C4-2B (cell line): ENCODE measurements around the gene TMEM126B.
A peak's percentile ranks its signal among the peaks of the same experiment; 100 is the strongest.
"Not testable (repeated sequence)": the region's sequence is repeated elsewhere in the genome, so short reads cannot be mapped to it uniquely, and the experiment has no call there.

Experiments used
- H3K27ac ChIP-seq: fragments of 450-650 bp; 2 replicates; pipeline ENCODE4 v1.5.1; 2017
- ZFX ChIP-seq: fragments of 450-650 bp; IDR thresholded peaks from 2 replicates; pipeline ENCODE4 v1.6.1; 2017
- TF ChIP-seq, protein P1 (sequence below): fragments of 450-650 bp; conservative IDR thresholded peaks from 2 replicates; pipeline ENCODE4 v1.5.1; 2017; ENCODE audit warnings: mild to moderate bottlenecking

Gene TMEM126B

GRCh38 chr11:85652786-85653447, 24.5 kb downstream of the TMEM126B start:
- TF ChIP-seq, protein P1, sequence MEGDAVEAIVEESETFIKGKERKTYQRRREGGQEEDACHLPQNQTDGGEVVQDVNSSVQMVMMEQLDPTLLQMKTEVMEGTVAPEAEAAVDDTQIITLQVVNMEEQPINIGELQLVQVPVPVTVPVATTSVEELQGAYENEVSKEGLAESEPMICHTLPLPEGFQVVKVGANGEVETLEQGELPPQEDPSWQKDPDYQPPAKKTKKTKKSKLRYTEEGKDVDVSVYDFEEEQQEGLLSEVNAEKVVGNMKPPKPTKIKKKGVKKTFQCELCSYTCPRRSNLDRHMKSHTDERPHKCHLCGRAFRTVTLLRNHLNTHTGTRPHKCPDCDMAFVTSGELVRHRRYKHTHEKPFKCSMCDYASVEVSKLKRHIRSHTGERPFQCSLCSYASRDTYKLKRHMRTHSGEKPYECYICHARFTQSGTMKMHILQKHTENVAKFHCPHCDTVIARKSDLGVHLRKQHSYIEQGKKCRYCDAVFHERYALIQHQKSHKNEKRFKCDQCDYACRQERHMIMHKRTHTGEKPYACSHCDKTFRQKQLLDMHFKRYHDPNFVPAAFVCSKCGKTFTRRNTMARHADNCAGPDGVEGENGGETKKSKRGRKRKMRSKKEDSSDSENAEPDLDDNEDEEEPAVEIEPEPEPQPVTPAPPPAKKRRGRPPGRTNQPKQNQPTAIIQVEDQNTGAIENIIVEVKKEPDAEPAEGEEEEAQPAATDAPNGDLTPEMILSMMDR = no peak
- no peak for TF ChIP-seq ZFX
- no peak overlapping the region for H3K27ac ChIP-seq

DNA sequence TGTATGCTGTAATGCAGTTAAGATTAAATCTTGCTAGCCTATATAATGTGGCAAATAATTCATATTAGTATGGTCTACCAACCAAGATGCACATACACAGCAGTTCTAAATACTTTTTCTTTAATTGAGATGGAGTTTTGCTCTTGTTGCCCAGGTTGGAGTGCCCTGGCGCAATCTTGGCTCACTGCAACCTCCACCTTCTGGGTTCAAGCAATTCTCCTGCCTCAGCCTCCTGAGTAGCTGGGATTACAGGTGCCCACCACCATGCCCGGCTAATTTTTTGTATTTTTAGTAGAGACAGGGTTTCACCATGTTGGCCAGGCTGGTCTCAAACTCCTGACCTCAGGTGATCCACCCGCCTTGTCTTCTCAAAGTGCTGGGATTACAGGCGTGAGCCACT, 25.9 kb downstream of the TMEM126B start:
- not testable (repeated sequence) for H3K27ac ChIP-seq

DNA sequence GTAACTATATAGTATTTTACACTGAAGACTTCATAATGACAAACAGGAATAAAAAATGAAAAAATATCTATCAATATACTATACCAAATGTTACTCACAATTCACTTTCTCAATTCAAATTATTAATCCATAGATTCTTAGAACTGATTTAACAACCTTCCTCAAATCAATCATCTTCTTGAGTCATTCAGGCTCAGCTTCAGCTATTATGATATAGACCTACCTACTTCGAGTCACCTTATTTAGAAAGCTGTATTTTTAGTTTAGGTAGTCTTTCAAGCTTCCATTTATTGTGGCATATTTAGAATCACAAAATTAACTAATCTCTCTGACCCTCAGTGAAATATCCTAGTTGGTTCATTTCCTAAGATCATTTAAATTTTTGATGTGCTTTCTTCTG, 28.4 kb downstream of the TMEM126B start:
- TF ChIP-seq, protein P1 = no peak
- no peak overlapping the region for H3K27ac ChIP-seq

- H3K27ac ChIP-seq = no peak overlapping the region
- TF ChIP-seq ZFX = no peak
- TF ChIP-seq, protein P1 = no peak
Measured at GRCh38 chr11:85658180-85658579, 29.8 kb downstream of the TMEM126B start.

DNA sequence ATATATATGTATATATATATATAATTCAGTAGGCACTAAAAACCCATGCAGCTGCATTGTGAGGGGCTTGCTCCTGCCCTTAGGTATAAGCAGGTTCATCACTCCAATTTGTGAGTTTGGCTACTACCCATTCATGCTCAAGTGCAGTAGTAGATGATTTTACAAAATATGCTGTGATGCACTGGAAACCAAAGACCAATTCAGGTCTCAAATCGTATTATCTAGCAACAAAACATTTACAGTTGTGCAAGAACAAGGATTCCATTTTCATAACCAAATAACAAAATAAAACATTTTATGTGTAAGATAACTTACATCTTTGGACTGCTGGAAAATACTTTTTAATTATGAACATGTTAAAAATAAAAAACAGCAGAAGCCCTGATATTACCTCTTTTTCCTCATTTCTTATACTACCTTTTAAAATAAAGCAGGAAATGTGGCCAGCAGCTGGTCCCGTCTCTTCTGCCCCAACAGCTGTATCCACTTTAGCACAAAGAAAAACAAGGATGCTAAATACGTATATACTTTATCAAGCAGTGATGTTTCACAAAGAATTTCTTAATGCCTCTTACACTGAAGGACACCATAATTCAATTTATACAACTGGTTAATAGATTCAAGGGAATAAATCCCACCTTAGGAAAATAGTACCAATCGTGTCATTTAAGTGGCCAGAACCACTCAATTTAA, 33.7 kb downstream of the TMEM126B start:
- H3K27ac ChIP-seq = no peak overlapping the region
- TF ChIP-seq, protein P1 = no peak
- no peak for TF ChIP-seq ZFX

GRCh38 chr11:85663080-85663752, 34.8 kb downstream of the TMEM126B start:
- H3K27ac ChIP-seq = peak overlapping the region; percentile 98
- TF ChIP-seq, protein P1 = no peak
- TF ChIP-seq ZFX = no peak

DNA sequence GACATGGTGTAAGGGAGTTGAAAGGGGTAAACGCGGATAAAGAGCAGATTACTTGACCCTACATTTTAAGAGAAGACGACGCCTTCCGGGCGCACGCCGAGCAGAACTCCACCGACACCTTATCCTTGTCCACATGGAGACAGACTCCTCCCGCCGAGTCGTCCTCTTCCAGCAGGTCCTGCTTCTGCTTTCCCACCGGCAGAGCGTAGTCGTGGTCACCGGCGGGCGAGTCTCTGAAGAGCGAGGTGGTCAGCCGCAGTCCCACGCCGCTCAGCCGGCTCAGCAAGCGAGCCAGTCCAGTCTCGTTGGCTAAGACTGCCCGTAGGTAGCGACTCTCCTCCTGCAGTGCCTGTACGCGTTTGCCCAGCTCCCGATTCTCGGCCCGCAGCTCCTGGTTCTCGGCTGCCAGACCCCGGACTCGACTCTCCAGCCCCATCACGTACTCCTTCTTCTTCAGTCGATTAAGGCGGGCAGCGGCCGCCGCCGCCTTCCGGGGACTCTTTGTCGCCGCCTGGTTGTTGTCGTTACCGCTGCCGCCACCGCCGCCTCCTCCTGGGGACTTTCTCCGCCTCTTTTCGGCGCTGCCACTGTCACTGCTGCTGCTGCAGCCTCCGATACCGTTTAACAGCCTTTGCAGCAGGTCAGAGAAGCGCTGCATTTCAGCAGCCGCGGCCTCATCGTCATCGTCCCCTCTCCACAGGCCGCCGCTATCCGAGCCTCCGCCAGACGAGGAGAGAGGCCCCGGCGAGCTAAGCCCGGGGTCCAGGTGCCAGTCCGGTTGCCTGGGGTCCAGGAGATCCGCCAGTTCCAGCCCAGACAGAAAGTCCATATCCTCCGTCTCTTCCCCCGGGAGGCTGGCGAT, 35.6 kb downstream of the TMEM126B start:
- H3K27ac ChIP-seq = peak overlapping the region; percentile 98
- TF ChIP-seq, protein P1 = peak; percentile 76
- TF ChIP-seq ZFX = no peak
